H1 (cell line): Measurements from ENCODE around the gene AKAP9. TPM values are rescaled to one million over a fixed set of nuclear protein-coding genes. Genes with fewer than 3 reads are reported as not detected.

Experiments used
- CHD2 ChIP-seq: IDR thresholded peaks from 2 replicates; pipeline ENCODE4 v1.6.1; 2012; ENCODE audit warnings: low read length, improper control_type of control experiment
- RXRA ChIP-seq: IDR thresholded peaks from 2 replicates; pipeline ENCODE4 v1.6.1; 2011; ENCODE audit warnings: low read depth, mild to moderate bottlenecking, low read length, moderate library complexity; ENCODE audit not compliant: insufficient read depth
- SP4 ChIP-seq: IDR thresholded peaks from 2 replicates; pipeline ENCODE4 v1.6.1; 2012; ENCODE audit warnings: low read length, inconsistent platforms
- polyA plus RNA-seq, 7 experiments: library from polyadenylated mRNA; depleted of rRNA in 3 of 7; stranded (reverse) in 5 of 7; unstranded in 2 of 7; fragments of >200 nt in 5 of 7; fragments of 200-250 nt in 2 of 7; gene quantifications; 1 replicate in 5 of 7; 2 replicates in 1 of 7; 4 replicates in 1 of 7; pipeline versions ENCODE4 v1.2.1 to v1.2.3, GENCODE V29; 2011 to 2013; ENCODE audit warnings: missing spikeins in 2 of 7, mixed read lengths in 2 of 7
- total RNA-seq: library from RNA; stranded (reverse); fragmentation: NEBNext Ultra II Directional; extraction: Animal tissue kit (Norgen Biotek cat#: 25700); gene quantifications from 2 replicates; pipeline ENCODE4 v1.2.1, GENCODE V29; 2021

AKAP9 gene
- total and polyA plus RNA-seq, 2 of the 8 experiments (the other 6 are each of a cell fraction or from before 2014, with no cell fraction given): 6.2 to 26.3 TPM

GRCh38 chr7:92044940-92045339 is 104.3 kb downstream of the AKAP9 start (continued):
- TF ChIP-seq CHD2 (no peak), RXRA (no peak), SP4 (no peak)
- TF ChIP-seq, all 59 proteins: peak for 0
